Stimulated activated CD8-positive, alpha-beta memory T cell treated with anti-CD3 and anti-CD28 coated beads, Interleukin-12 subunit alpha, Interleukin-12 subunit beta, amount 100 ng/mL, for 4 hours (primary cell): Measurements from ENCODE around the gene COPG1.

Source experiments
- DNase-seq: peaks from one replicate; pipeline ENCODE4 v3.0.0-alpha.2; 2020; ENCODE audit warnings: low read depth

Gene COPG1

GRCh38 chr3:129314386-129315222, 65.2 kb downstream of the COPG1 start:
- DNase-seq, result peak; percentile 21

- DNase-seq, result no peak
Observed at GRCh38 chr3:129315223-129315997, 66.0 kb downstream of the COPG1 start.

DNA sequence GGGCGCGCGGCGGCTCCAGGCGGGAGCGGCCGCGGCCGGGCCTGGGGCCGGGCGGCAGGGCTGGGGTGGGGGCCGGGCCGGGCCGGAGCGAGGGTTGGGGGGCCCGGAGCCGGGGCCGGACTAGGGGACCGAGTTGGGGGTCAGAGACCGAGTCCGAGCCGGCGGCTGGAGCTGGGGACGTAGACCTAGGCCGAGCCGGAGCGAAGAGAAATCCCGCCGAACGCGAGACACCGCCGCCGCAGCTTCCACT, 66.5 kb downstream of the COPG1 start:
- DNase-seq, result no peak

DNA sequence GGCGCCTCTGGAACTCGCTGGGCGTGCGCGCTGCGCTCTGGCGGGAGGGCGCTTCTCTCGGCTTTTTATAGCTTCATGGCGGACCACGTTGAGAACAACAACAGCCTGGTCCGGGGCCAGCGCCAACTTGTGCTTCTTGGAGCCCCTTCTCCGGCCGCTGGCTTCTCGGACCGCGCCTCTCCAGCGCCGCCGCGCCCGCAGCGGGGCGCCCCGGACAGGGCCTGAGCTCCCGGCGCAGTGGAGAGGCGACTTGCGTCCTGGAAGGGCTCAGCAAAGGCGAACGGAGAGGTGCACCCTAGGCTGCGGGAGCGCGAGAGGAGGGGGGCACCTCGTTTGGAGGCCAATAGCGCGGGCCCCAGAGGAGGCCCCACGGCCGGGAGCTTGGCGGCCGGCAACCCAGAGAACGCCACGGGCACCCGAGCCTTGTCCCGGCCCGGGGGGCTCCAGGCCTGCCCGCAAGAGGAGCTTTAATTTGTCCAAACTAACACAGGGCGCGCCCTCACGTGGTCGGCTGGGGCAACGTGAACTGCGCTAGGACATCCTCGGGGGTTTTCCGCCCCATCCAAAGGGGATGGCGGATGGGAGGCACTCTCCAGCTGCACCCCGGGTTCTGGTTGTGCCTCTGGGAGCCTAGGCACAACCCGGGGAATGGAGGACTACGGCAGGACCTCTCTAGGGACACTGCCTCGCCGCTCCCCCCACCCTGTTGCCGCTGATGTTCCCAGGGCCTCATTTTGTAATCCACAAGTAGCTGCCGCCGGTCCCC, 67.0 kb downstream of the COPG1 start:
- DNase-seq, result peak; percentile 74

DNA sequence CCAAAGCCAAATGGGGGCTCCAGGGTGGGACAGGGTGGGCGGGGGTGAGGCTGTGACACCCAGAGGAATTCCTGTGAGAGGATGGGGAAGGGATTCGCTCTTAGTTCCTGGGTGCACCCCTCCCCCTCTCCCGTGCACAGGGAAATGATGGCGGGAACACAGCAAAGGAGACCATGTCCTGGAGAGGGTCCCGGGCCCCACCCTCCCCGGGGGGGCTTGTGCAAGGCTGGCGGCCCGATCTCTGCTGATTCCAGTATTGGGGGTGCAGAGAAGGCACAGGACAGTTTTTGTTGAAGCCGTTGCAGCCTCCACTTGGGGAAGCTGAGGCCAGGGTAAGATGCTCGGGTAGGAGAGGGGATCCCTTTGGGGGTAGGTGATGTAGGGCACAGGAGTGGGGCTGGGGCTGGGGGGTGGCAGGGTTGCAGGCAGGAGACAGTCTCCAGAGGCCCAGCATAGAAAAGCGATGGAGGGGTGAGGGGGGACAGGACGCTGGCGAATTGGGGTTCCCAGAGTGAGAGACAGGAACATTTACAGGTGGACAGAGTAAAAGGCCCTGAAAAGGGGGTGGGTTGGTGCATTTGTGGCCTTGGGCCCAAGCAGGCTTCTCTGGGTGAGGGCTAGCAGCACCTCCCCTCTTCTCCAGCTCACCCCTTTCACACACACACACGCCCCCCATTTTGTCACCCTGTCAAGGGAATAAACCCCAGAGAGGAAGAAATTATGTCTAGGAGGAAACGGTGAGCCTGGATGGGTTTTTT, 67.8 kb downstream of the COPG1 start:
- DNase-seq, result no peak

DNA sequence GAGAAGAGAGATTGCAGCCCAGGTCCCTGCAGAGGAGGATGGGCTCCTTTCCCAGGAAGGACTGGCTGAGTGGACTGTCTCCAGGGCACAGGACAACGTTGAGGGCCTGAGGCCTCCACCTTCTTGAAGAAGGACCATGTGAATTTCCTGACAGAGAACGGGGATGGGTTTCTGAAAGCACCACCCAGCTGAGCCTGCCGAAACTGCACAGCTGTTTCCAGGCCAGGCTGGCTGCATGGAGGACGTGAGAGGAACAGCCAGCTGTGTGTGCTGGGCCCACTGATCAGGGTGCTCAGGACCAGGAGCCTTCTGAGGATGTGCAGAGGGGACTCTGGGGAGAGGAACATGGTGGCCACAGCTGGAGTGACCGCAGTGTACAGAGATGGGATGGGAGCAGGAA, 68.4 kb downstream of the COPG1 start:
- DNase-seq, result no peak

GRCh38 chr3:129318921-129319320, 69.5 kb downstream of the COPG1 start:
- no peak for DNase-seq

DNA sequence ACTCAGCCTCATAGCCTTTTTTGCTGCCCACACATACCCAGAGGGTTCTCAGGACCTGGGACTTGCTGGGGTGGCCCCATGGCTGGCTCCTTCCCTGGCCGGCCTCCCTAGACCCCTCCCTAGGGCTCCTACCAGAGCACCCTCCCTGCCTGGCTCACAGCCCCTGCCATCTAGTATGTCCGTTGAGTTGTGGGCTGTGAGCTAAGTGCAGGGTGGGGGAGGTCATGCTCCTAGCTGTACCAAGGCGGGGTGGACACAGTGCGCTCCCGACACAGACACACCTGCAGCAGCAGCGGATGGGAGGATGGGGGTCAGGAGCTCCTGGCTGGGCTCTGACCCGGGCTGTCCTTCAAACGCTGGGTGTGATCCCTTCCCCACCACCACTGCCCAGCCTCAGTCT, 70.9 kb downstream of the COPG1 start:
- no peak for DNase-seq

- DNase-seq, result no peak
Observed at GRCh38 chr3:129320825-129321487, 71.5 kb downstream of the COPG1 start.

DNA sequence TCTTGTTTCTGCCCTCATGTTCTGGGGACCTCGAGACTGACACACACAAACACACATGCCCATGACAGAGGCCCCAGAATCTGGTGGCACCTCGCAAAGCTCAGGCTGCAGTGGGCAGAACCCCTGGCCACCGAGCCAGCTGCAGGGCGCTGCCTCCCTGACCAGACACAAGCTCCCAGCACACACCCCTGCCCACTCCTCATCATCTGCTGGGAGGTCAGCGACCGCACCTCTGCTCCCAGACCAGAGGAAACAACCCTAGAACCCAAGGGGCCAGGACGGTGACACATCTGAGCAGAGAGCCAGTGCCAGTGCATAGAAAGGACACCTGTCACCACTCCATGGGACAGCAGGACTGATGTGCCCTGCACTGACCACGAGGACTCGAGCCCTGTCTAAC, 72.5 kb downstream of the COPG1 start:
- DNase-seq, result no peak

DNA sequence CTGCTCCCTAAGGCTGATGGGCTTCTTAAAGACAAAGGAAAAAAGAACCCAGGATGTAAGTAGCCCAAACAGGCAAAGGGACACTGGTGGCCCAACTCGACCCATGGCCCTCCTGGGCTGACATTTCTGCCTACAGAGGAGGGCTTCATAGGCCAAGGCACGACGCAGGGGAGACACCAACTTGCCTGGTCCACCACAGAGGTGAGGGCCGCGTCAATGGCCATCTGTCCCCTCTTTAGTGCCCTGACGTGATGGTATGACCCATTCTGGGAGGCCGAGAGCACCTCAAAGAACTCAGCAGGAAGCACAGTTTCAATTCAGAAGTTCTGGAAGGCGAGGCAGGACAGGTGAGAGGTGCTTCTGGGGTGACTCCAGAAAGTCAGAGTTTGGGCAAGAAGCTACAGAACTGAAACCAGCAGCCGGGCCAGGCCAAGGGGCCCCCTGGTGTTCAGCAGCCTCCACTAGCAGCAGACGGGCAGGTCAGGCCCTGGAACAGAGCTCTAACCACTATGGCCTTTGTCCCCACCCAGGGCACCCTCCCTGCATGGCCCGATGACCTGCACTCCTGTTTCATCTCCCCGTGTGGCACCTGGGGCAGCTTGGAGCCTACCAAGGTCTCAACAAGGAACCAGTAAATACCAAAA, 74.4 kb downstream of the COPG1 start:
- no peak for DNase-seq

- no peak for DNase-seq
Observed at GRCh38 chr3:129324855-129325254, 75.4 kb downstream of the COPG1 start.

GRCh38 chr3:129325383-129325782, 76.0 kb downstream of the COPG1 start:
- no peak for DNase-seq

GRCh38 chr3:129326138-129326537, 76.7 kb downstream of the COPG1 start:
- DNase-seq, result no peak

- DNase-seq, result no peak
Observed at GRCh38 chr3:129326595-129326994, 77.2 kb downstream of the COPG1 start.
